Neural progenitor cell (in vitro differentiated cells): ENCODE data around the gene ADCY6. TPM values are rescaled to one million over a fixed set of nuclear protein-coding genes. Genes with fewer than 3 reads are reported as not detected.
"Not testable (repeated sequence)": the region's sequence is repeated elsewhere in the genome, so short reads cannot be mapped to it uniquely, and the experiment has no call there.

ENCODE experiments used
- DNase-seq: peaks from one replicate; pipeline ENCODE4 v3.0.0-alpha.2; 2016; ENCODE audit warnings: low spot score
- H2AFZ ChIP-seq: fragments of 200-600 bp; sonication (generic); replicated peaks from 2 replicates; pipeline ENCODE4 v1.6.1; 2016; ENCODE audit warnings: antibody characterized with exemption
- H3F3A ChIP-seq: fragments of 200-600 bp; sonication (generic); 2 replicates; pipeline ENCODE4 v1.6.1; 2016; ENCODE audit warnings: antibody characterized with exemption, low read depth
- H3K27ac ChIP-seq: fragments of 200-600 bp; sonication (generic); 2 replicates; pipeline ENCODE4 v1.5.1; 2016; ENCODE audit warnings: mild to moderate bottlenecking
- H3K27me3 ChIP-seq: fragments of 200-600 bp; sonication (generic); 2 replicates; pipeline ENCODE4 v1.6.1; 2016; ENCODE audit warnings: mild to moderate bottlenecking, moderate library complexity
- H3K36me3 ChIP-seq: fragments of 200-600 bp; sonication (generic); 2 replicates; pipeline ENCODE4 v1.5.1; 2016
- H3K4me1 ChIP-seq: fragments of 200-600 bp; sonication (generic); 2 replicates; pipeline ENCODE4 v1.6.1; 2016; ENCODE audit warnings: mixed run types
- H3K4me2 ChIP-seq: fragments of 200-600 bp; sonication (generic); 2 replicates; pipeline ENCODE4 v1.6.1; 2016
- H3K4me3 ChIP-seq: fragments of 200-600 bp; sonication (generic); 2 replicates; pipeline ENCODE4 v1.5.1; 2016
- H3K79me2 ChIP-seq: fragments of 200-600 bp; sonication (generic); 2 replicates; pipeline ENCODE4 v1.6.1; 2016; ENCODE audit warnings: low read depth
- H3K9ac ChIP-seq: fragments of 200-600 bp; sonication (generic); 2 replicates; pipeline ENCODE4 v1.6.1; 2016
- H3K9me3 ChIP-seq: fragments of 200-600 bp; sonication (generic); 2 replicates; pipeline ENCODE4 v1.5.1; 2016; ENCODE audit warnings: low read depth
- H4K20me1 ChIP-seq: fragments of 200-600 bp; sonication (generic); 2 replicates; pipeline ENCODE4 v1.6.1; 2016; ENCODE audit warnings: low read depth
- H3K27ac Mint-ChIP-seq: 3 replicates; pipeline ENCODE4 v1.8.0; 2021; ENCODE audit warnings: mixed read lengths
- H3K27me3 Mint-ChIP-seq: 2 replicates; pipeline ENCODE4 v1.8.0; 2022; ENCODE audit warnings: low read depth, mild to moderate bottlenecking, inconsistent platforms, moderate library complexity, mixed read lengths; ENCODE audit not compliant: insufficient read depth
- H3K36me3 Mint-ChIP-seq: 3 replicates; pipeline ENCODE4 v1.8.0; 2021; ENCODE audit warnings: mixed read lengths
- H3K4me1 Mint-ChIP-seq: 3 replicates; pipeline ENCODE4 v1.8.0; 2021; ENCODE audit warnings: mixed read lengths
- H3K4me3 Mint-ChIP-seq: 3 replicates; pipeline ENCODE4 v1.8.0; 2021; ENCODE audit warnings: mild to moderate bottlenecking, moderate library complexity, mixed read lengths
- H3K9me3 Mint-ChIP-seq: 3 replicates; pipeline ENCODE4 v1.8.0; 2020; ENCODE audit warnings: mixed read lengths
- EZH2 ChIP-seq: fragments of 200-600 bp; sonication (generic); IDR thresholded peaks from 2 replicates; pipeline ENCODE4 v1.6.1; 2017; ENCODE audit warnings: antibody characterized with exemption, mild to moderate bottlenecking, moderate library complexity
- EZH2phosphoT487 ChIP-seq: fragments of 200-600 bp; sonication (generic); IDR thresholded peaks from 2 replicates; pipeline ENCODE4 v1.6.1; 2017; ENCODE audit warnings: antibody characterized with exemption
- total RNA-seq: library from RNA; depleted of rRNA; stranded (reverse); fragments of >200 nt; gene quantifications from 2 replicates; pipeline ENCODE4 v1.2.3, GENCODE V29; 2015; ENCODE audit warnings: low replicate concordance
- TF ChIP-seq, protein P1 (sequence below): fragments of 200-600 bp; sonication (generic); IDR thresholded peaks from 2 replicates; pipeline ENCODE4 v1.5.1; 2017; ENCODE audit warnings: antibody characterized with exemption, mild to moderate bottlenecking

The ADCY6 gene
- total RNA-seq, 1 donor from 2014 or later = 22.4 TPM

DNA sequence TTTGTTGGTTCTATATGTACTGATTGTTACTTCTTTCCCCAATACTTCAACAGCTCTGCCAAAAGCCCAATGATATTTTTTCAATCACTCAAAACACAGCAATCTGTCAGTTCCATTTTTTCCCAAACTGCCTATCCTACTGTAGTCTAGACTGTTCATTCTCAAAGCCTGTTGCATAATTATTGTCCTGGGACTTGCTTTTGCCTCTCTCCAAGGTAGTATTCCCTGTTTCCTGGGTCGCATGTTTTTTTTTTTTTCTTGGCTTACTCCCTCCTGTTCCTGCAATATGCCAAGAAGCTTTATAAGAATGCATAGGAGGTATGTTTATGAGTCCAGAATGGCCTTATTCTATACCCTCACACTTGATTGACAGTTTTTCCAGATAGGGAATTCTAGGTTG lies 52.4 kb downstream of the ADCY6 start:
- Histone ChIP-seq H3K36me3 (no peaks in the 10 kb centered on the region), H2AFZ (no peak overlapping the region), H3K9ac (no peak overlapping the region), H3K27ac (no peak overlapping the region), H3K4me3 (no peak overlapping the region), H3K9me3 (no peaks in the 10 kb centered on the region), H4K20me1 (no peaks in the 10 kb centered on the region), H3F3A (no peaks in the 10 kb centered on the region), H3K4me1 (no peaks in the 10 kb centered on the region), H3K79me2 (no peaks in the 10 kb centered on the region), H3K27me3 (peaks cover 14% of the 10 kb centered on the region), H3K4me2 (no peak overlapping the region)
- H3K27ac Mint-ChIP-seq = no peak overlapping the region
- H3K9me3 Mint-ChIP-seq = no peaks in the 10 kb centered on the region
- H3K4me3 Mint-ChIP-seq = no peak overlapping the region
- no peaks in the 10 kb centered on the region for H3K36me3 Mint-ChIP-seq
- no peak for DNase-seq
- H3K4me1 Mint-ChIP-seq = no peaks in the 10 kb centered on the region
- H3K27me3 Mint-ChIP-seq = peaks cover 2% of the 10 kb centered on the region
- TF ChIP-seq EZH2phosphoT487 = no peak
- no peak for TF ChIP-seq EZH2
- TF ChIP-seq, protein P1, sequence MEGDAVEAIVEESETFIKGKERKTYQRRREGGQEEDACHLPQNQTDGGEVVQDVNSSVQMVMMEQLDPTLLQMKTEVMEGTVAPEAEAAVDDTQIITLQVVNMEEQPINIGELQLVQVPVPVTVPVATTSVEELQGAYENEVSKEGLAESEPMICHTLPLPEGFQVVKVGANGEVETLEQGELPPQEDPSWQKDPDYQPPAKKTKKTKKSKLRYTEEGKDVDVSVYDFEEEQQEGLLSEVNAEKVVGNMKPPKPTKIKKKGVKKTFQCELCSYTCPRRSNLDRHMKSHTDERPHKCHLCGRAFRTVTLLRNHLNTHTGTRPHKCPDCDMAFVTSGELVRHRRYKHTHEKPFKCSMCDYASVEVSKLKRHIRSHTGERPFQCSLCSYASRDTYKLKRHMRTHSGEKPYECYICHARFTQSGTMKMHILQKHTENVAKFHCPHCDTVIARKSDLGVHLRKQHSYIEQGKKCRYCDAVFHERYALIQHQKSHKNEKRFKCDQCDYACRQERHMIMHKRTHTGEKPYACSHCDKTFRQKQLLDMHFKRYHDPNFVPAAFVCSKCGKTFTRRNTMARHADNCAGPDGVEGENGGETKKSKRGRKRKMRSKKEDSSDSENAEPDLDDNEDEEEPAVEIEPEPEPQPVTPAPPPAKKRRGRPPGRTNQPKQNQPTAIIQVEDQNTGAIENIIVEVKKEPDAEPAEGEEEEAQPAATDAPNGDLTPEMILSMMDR = no peak

DNA sequence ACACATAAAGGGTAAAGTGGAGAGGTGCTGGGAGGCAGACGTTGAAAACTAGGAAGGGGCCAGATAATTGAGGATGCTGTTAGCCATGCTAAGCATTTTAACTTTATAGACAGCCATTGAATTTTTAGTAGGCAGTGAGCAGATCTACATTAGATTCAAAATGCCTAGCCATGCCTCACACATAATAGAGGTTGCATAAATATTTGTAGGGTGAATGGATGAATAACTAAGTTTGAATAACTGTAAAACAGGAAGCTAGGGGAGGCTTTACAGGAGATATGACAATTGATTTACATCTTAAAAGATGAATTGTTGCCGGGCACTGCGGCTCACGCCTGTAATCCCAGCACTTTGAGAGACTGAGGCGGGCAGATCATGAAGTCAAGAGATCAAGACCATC lies 60.1 kb downstream of the ADCY6 start:
- H3K27ac ChIP-seq = no peak overlapping the region
- no peak overlapping the region for H3K4me3 ChIP-seq
- no peaks in the 10 kb centered on the region for H3K4me1 ChIP-seq
- no peaks in the 10 kb centered on the region for H3F3A ChIP-seq
- no peaks in the 10 kb centered on the region for H4K20me1 ChIP-seq
- DNase-seq = no peak
- no peak overlapping the region for H2AFZ ChIP-seq
- H3K27ac Mint-ChIP-seq = no peak overlapping the region
- H3K9ac ChIP-seq = no peak overlapping the region
- peaks cover 2% of the 10 kb centered on the region for H3K9me3 Mint-ChIP-seq
- H3K79me2 ChIP-seq = no peaks in the 10 kb centered on the region
- H3K36me3 Mint-ChIP-seq = no peaks in the 10 kb centered on the region
- no peaks in the 10 kb centered on the region for H3K27me3 ChIP-seq
- H3K4me3 Mint-ChIP-seq = no peak overlapping the region
- peaks cover 2% of the 10 kb centered on the region for H3K4me1 Mint-ChIP-seq
- no peaks in the 10 kb centered on the region for H3K9me3 ChIP-seq
- TF ChIP-seq EZH2 (no peak), EZH2phosphoT487 (no peak)
- TF ChIP-seq, protein P1 = no peak
- H3K4me2 ChIP-seq = no peak overlapping the region
- no peaks in the 10 kb centered on the region for H3K36me3 ChIP-seq
- H3K27me3 Mint-ChIP-seq = peaks cover 8% of the 10 kb centered on the region

DNA sequence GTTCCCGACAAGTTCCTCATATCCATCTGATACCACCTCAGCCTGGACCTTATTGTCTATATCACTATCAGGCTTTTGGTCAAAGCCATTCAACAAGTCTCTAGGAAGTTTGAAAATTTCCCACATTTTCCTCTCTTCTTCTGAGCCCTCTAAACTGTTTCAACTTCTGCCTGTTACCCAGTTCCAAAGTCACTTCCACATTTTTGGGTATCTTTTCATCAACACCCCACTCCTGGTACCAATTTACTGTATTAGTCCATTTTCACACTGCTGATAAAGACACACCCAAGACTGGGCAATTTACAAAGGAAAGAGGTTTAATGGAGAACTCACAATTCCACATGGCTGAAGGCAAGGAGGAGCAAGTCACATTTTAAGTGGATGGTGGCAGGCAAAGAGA lies 68.2 kb downstream of the ADCY6 start:
- H3K4me1 Mint-ChIP-seq, H4K20me1 ChIP-seq, H3K27ac Mint-ChIP-seq, H3K9me3 ChIP-seq, H2AFZ ChIP-seq, H3K79me2 ChIP-seq, H3K9ac ChIP-seq, H3K27me3 Mint-ChIP-seq, H3K4me1 ChIP-seq, H3K4me3 ChIP-seq, H3K4me3 Mint-ChIP-seq, H3K27ac ChIP-seq, H3K36me3 Mint-ChIP-seq, H3K36me3 ChIP-seq, H3K27me3 ChIP-seq, H3K4me2 ChIP-seq, DNase-seq: not testable (repeated sequence)
- H3F3A ChIP-seq = peaks cover 20% of the 10 kb centered on the region
- H3K9me3 Mint-ChIP-seq = peaks cover 12% of the 10 kb centered on the region

DNA sequence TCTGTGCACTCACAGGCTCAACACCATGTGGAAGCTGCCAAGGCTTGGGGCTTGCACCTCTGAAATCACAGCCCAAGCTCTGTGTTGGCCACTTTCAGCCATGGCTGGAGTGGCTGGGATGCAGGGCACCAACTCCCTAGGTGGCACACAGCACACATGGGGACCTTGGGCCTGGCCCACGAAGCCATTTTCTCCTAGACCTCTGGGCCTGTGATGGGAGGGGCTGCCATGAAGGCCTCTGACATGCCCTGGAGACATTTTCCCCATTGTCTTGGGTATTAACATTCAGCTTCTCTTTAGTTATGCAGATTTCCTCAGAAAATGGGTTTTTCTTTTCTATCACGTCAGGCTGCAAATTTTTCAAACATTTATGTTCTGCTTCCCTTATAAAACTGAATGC lies 68.7 kb downstream of the ADCY6 start:
- H3K27me3 ChIP-seq, DNase-seq, H3K36me3 Mint-ChIP-seq, H3K4me3 ChIP-seq, H4K20me1 ChIP-seq, H3K27ac Mint-ChIP-seq, H3K4me2 ChIP-seq, H3K36me3 ChIP-seq, H2AFZ ChIP-seq, H3K9me3 ChIP-seq, H3K9ac ChIP-seq, H3K4me1 ChIP-seq, H3K4me3 Mint-ChIP-seq, H3K27me3 Mint-ChIP-seq, H3K27ac ChIP-seq: not testable (repeated sequence)
- peaks cover 12% of the 10 kb centered on the region for H3K9me3 Mint-ChIP-seq
- H3K4me1 Mint-ChIP-seq = peaks cover 11% of the 10 kb centered on the region
- H3K79me2 ChIP-seq = peaks cover 13% of the 10 kb centered on the region
- H3F3A ChIP-seq = peaks cover 22% of the 10 kb centered on the region

DNA sequence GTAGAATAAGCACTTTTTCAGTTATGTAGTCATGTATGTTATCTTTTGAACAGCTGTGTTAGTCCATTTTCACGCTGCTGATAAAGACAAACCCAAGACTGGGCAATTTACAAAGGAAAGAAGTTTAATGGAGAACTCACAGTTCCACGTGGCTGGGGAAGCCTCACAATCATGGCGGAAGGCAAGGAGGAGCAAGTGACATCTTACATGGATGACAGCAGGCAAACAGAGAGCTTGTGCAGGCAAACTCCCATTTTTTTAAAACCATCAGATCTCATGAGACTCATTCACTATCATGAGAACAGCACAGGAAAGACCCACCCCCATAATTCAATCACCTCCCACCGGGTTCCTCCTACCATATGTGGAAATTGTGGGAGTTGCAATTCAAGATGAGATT lies 69.9 kb downstream of the ADCY6 start:
- Mint-ChIP-seq H3K4me1 (peaks cover 21% of the 10 kb centered on the region), H3K9me3 (peaks cover 12% of the 10 kb centered on the region)
- not testable (repeated sequence) for H3K4me3 ChIP-seq, H3K27ac Mint-ChIP-seq, H3K36me3 ChIP-seq, H3K9me3 ChIP-seq, H2AFZ ChIP-seq, H3K27me3 ChIP-seq, H3K9ac ChIP-seq, H3K4me2 ChIP-seq, H3K36me3 Mint-ChIP-seq, H3K27ac ChIP-seq, DNase-seq, H3K27me3 Mint-ChIP-seq, H3K4me3 Mint-ChIP-seq
- Histone ChIP-seq H3F3A (peaks cover 22% of the 10 kb centered on the region), H4K20me1 (peaks cover 18% of the 10 kb centered on the region), H3K79me2 (peaks cover 25% of the 10 kb centered on the region), H3K4me1 (peaks cover 14% of the 10 kb centered on the region)
